GM23248 (cell line): Measurements from ENCODE around the gene CD58. TPM values are rescaled to one million over a fixed set of nuclear protein-coding genes. Genes with fewer than 3 reads are reported as not detected.

Experiments used
- DNase-seq: peaks from one replicate; pipeline ENCODE4 v3.0.0-alpha.2; 2015
- H2AFZ ChIP-seq: fragments of 200-600 bp; sonication (generic); 2 replicates; pipeline ENCODE4 v1.6.1; 2016; ENCODE audit warnings: antibody characterized with exemption
- H3F3A ChIP-seq: fragments of 200-600 bp; sonication (generic); 2 replicates; pipeline ENCODE4 v1.6.1; 2016; ENCODE audit warnings: mild to moderate bottlenecking, antibody characterized with exemption, mixed run types; ENCODE audit not compliant: insufficient read depth
- H3K27ac ChIP-seq: fragments of 200-600 bp; sonication (generic); 2 replicates; pipeline ENCODE4 v1.5.1; 2016; ENCODE audit warnings: mild to moderate bottlenecking
- H3K27me3 ChIP-seq: fragments of 200-600 bp; sonication (generic); replicated peaks from 2 replicates; pipeline ENCODE4 v1.6.1; 2016; ENCODE audit warnings: mild to moderate bottlenecking; ENCODE audit not compliant: insufficient read depth
- H3K36me3 ChIP-seq: fragments of 200-600 bp; sonication (generic); 2 replicates; pipeline ENCODE4 v1.6.1; 2016; ENCODE audit warnings: low read depth, mild to moderate bottlenecking
- H3K4me1 ChIP-seq: fragments of 200-600 bp; sonication (generic); 2 replicates; pipeline ENCODE4 v1.6.1; 2016; ENCODE audit warnings: mild to moderate bottlenecking; ENCODE audit not compliant: insufficient read depth
- H3K4me2 ChIP-seq: fragments of 200-600 bp; sonication (generic); one replicate; pipeline ENCODE4 v1.6.1; 2016; ENCODE audit warnings: mild to moderate bottlenecking; ENCODE audit not compliant: unreplicated experiment
- H3K4me3 ChIP-seq: fragments of 200-600 bp; sonication (generic); 2 replicates; pipeline ENCODE4 v1.5.1; 2016; ENCODE audit warnings: mild to moderate bottlenecking
- H3K79me2 ChIP-seq: fragments of 200-600 bp; sonication (generic); 2 replicates; pipeline ENCODE4 v1.6.1; 2016; ENCODE audit warnings: mild to moderate bottlenecking; ENCODE audit not compliant: insufficient read depth
- H3K9ac ChIP-seq: fragments of 200-600 bp; sonication (generic); 2 replicates; pipeline ENCODE4 v1.6.1; 2016; ENCODE audit warnings: mild to moderate bottlenecking
- H3K9me2 ChIP-seq: fragments of 200-600 bp; sonication (generic); 2 replicates; pipeline ENCODE4 v1.6.1; 2016; ENCODE audit warnings: mixed run types, mild to moderate bottlenecking, moderate library complexity; ENCODE audit not compliant: insufficient read depth
- H3K9me3 ChIP-seq: fragments of 200-600 bp; sonication (generic); one replicate; pipeline ENCODE4 v1.6.1; 2017; ENCODE audit warnings: low read depth
- H4K20me1 ChIP-seq: fragments of 200-600 bp; sonication (generic); 2 replicates; pipeline ENCODE4 v1.6.0; 2016; ENCODE audit not compliant: insufficient read depth
- EZH2 ChIP-seq: fragments of 200-600 bp; sonication (generic); IDR thresholded peaks from 2 replicates; pipeline ENCODE4 v1.6.1; 2018; ENCODE audit warnings: antibody characterized with exemption, mild to moderate bottlenecking; ENCODE audit not compliant: insufficient read depth, poor library complexity, severe bottlenecking
- EZH2phosphoT487 ChIP-seq: fragments of 200-600 bp; sonication (generic); IDR thresholded peaks from 2 replicates; pipeline ENCODE4 v1.6.1; 2018; ENCODE audit warnings: antibody characterized with exemption, moderate library complexity, mild to moderate bottlenecking, low read depth; ENCODE audit not compliant: insufficient read depth
- WGBS, 2 experiments: methylation state at CpG; one replicate each; pipeline ENCODE4 v1.1.6; 2015 to 2017; ENCODE audit warnings: low lambda C conversion rate in 2 of 2, low coverage in 1 of 2; ENCODE audit errors: missing lambda C conversion rate in 2 of 2; 5-methylcytosine and 5-hydroxymethylcytosine counted together
- in situ Hi-C: fragments of 300-500 bp; cut with MboI; formaldehyde crosslinking; loops from 2 replicates; pipeline ENCODE4 v1.15.0; 2020
- polyA plus RNA-seq: library from polyadenylated mRNA; unstranded; fragments of >200 nt; fragmentation: Nextera tagmentation; extraction: Ambion mirVana; gene quantifications from 2 replicates; pipeline ENCODE4 v1.2.1, GENCODE V29; 2016
- total RNA-seq: library from RNA; depleted of rRNA; stranded (reverse); fragments of >200 nt; shearing (Covaris generic); gene quantifications from 2 replicates; pipeline ENCODE4 v1.2.3, GENCODE V29; 2014

Gene CD58
- total and polyA plus RNA-seq, 2 experiments from 2014 or later: 14.1 to 30.0 TPM

GRCh38 chr1:116587501-116588227 is 16.8 kb upstream of the CD58 start:
- no peak overlapping the region for H2AFZ ChIP-seq
- no peaks in the 10 kb centered on the region for H3K4me1 ChIP-seq
- H3K9me2 ChIP-seq: no peaks in the 10 kb centered on the region
- in situ Hi-C loops: loop anchor here (25.0 kb wide), 1 partner anchor 475 kb away; the partner anchor contains the start of gene TTF2
- no peak overlapping the region for H3K4me2 ChIP-seq
- no peaks in the 10 kb centered on the region for H4K20me1 ChIP-seq
- DNase-seq: no peak
- H3K27me3 ChIP-seq: no peaks in the 10 kb centered on the region
- H3F3A ChIP-seq: no peaks in the 10 kb centered on the region
- H3K36me3 ChIP-seq: no peaks in the 10 kb centered on the region
- 93 to 97% methylated on average over 5 of the region's 5 CpGs for WGBS, 2 experiments
- no peak for TF ChIP-seq EZH2
- TF ChIP-seq EZH2phosphoT487: no peak
- H3K79me2 ChIP-seq: no peaks in the 10 kb centered on the region
- H3K4me3 ChIP-seq: no peak overlapping the region
- H3K27ac ChIP-seq: no peak overlapping the region
- H3K9me3 ChIP-seq: no peaks in the 10 kb centered on the region
- H3K9ac ChIP-seq: no peak overlapping the region

DNA sequence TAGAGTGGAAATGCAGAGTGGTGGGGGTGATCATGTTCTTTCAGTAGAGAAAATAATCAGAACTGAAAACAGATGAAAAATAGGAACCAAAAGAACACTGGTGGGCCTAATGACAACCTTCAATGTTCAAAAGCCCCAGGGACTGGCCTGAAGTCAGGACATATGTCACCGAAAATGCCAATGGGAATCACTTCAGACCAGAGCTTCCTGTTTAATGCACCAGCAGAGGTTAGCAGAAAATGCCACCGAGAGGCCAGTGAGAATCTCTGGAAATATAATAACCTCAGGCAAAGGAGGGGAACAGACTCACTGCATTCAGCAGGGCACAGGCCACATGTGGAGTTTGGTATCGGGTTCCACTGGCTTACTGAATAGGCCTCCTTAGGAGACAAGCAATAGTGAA is 15.9 kb upstream of the CD58 start:
- H4K20me1 ChIP-seq: no peaks in the 10 kb centered on the region
- no peak for TF ChIP-seq EZH2phosphoT487
- TF ChIP-seq EZH2: no peak
- no peaks in the 10 kb centered on the region for H3K9me2 ChIP-seq
- no peaks in the 10 kb centered on the region for H3K79me2 ChIP-seq
- 67% methylated on average over 3 of the region's 3 CpGs for WGBS, 2 experiments
- H3K36me3 ChIP-seq: no peaks in the 10 kb centered on the region
- no peaks in the 10 kb centered on the region for H3K4me1 ChIP-seq
- no peak overlapping the region for H3K9ac ChIP-seq
- H3K9me3 ChIP-seq: no peaks in the 10 kb centered on the region
- H3F3A ChIP-seq: no peaks in the 10 kb centered on the region
- no peak overlapping the region for H3K27ac ChIP-seq
- no peaks in the 10 kb centered on the region for H3K27me3 ChIP-seq
- no peak overlapping the region for H3K4me3 ChIP-seq
- no peak overlapping the region for H3K4me2 ChIP-seq
- DNase-seq: no peak
- H2AFZ ChIP-seq: no peak overlapping the region
- in situ Hi-C loops: loop anchor here (25.0 kb wide), 1 partner anchor 476 kb away; the partner anchor contains the start of gene TTF2

GRCh38 chr1:116585886-116586285 is 15.1 kb upstream of the CD58 start:
- in situ Hi-C loops: loop anchor here (25.0 kb wide), 1 partner anchor 476 kb away; the partner anchor contains the start of gene TTF2
- Histone ChIP-seq H3K9me2 (no peaks in the 10 kb centered on the region), H2AFZ (no peak overlapping the region), H3K36me3 (no peaks in the 10 kb centered on the region), H3K4me2 (no peak overlapping the region), H3F3A (no peaks in the 10 kb centered on the region), H3K27me3 (no peaks in the 10 kb centered on the region), H3K9ac (no peak overlapping the region), H3K9me3 (no peaks in the 10 kb centered on the region), H4K20me1 (no peaks in the 10 kb centered on the region), H3K4me3 (no peak overlapping the region), H3K79me2 (no peaks in the 10 kb centered on the region), H3K4me1 (no peaks in the 10 kb centered on the region), H3K27ac (no peak overlapping the region)
- 0 to 8% methylated on average over 1 of the region's 1 CpG for WGBS, 2 experiments
- no peak for TF ChIP-seq EZH2phosphoT487
- no peak for TF ChIP-seq EZH2
- no peak for DNase-seq

GRCh38 chr1:116581323-116581885 is 10.6 kb upstream of the CD58 start:
- Histone ChIP-seq H2AFZ (no peak overlapping the region), H3K27ac (no peak overlapping the region), H4K20me1 (no peaks in the 10 kb centered on the region), H3K36me3 (no peaks in the 10 kb centered on the region), H3K9me2 (no peaks in the 10 kb centered on the region), H3K79me2 (no peaks in the 10 kb centered on the region), H3K9me3 (no peaks in the 10 kb centered on the region), H3K4me1 (no peaks in the 10 kb centered on the region), H3K9ac (no peak overlapping the region), H3F3A (no peaks in the 10 kb centered on the region), H3K27me3 (peaks cover 10% of the 10 kb centered on the region; the same call in 1 of the 2 replicates), H3K4me2 (no peak overlapping the region), H3K4me3 (no peak overlapping the region)
- WGBS, 2 experiments: 88% methylated on average over 3 of the region's 3 CpGs
- DNase-seq: no peak
- in situ Hi-C loops: loop anchor here (25.0 kb wide), 1 partner anchor 481 kb away; the partner anchor contains the start of gene TTF2
- TF ChIP-seq EZH2 (no peak), EZH2phosphoT487 (no peak)
